ENCODE data around the gene CAMTA2.

The CAMTA2 gene

GRCh38 chr17:4947010-4947410 is 40.5 kb downstream of the CAMTA2 start:
- H3K9me3 ChIP-seq = no peaks in the 10 kb centered on the region
- DNase-seq = no peak
- no peaks in the 10 kb centered on the region for H3K27me3 ChIP-seq
- peaks cover 4% of the 10 kb centered on the region for H3K4me1 ChIP-seq
- TF ChIP-seq, protein P1, sequence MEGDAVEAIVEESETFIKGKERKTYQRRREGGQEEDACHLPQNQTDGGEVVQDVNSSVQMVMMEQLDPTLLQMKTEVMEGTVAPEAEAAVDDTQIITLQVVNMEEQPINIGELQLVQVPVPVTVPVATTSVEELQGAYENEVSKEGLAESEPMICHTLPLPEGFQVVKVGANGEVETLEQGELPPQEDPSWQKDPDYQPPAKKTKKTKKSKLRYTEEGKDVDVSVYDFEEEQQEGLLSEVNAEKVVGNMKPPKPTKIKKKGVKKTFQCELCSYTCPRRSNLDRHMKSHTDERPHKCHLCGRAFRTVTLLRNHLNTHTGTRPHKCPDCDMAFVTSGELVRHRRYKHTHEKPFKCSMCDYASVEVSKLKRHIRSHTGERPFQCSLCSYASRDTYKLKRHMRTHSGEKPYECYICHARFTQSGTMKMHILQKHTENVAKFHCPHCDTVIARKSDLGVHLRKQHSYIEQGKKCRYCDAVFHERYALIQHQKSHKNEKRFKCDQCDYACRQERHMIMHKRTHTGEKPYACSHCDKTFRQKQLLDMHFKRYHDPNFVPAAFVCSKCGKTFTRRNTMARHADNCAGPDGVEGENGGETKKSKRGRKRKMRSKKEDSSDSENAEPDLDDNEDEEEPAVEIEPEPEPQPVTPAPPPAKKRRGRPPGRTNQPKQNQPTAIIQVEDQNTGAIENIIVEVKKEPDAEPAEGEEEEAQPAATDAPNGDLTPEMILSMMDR (IDR thresholded peaks at IDR 0.05; ENCODE audit: low read depth, low read length) = no peak
- peak overlapping the region; percentile 77 for H3K4me3 ChIP-seq (ENCODE audit: low read depth, low read length)
- H3K36me3 ChIP-seq = peaks cover 24% of the 10 kb centered on the region

GRCh38 chr17:4946312-4946976 is 41.0 kb downstream of the CAMTA2 start:
- peaks cover 24% of the 10 kb centered on the region for H3K36me3 ChIP-seq
- no peaks in the 10 kb centered on the region for H3K9me3 ChIP-seq
- DNase-seq = no peak
- H3K4me3 ChIP-seq (ENCODE audit: low read depth, low read length) = peak overlapping the region; percentile 77
- no peaks in the 10 kb centered on the region for H3K27me3 ChIP-seq
- TF ChIP-seq, protein P1 (IDR thresholded peaks at IDR 0.05; ENCODE audit: low read depth, low read length) = no peak
- peaks cover 4% of the 10 kb centered on the region for H3K4me1 ChIP-seq

DNA sequence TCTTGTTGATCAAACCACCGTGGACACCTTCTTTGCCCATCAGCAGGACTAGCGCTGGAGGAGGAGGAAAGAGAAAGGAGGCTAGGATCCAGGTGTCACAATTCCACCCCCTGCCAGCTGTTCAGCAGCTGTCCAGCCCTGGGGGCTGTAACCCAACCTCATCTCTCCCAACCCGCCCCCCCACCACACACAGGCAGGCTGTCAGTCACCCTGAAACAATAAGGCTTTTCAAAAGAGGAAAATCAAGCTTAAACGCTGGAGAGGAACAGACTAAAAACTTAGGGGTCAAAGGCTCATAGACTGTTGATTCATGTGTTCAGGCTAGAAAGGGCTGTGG is 41.6 kb downstream of the CAMTA2 start:
- H3K36me3 ChIP-seq = peaks cover 24% of the 10 kb centered on the region
- H3K4me1 ChIP-seq = peaks cover 4% of the 10 kb centered on the region
- H3K27me3 ChIP-seq = no peaks in the 10 kb centered on the region
- peak overlapping the region; percentile 77; the same call in 1 of the 2 replicates for H3K4me3 ChIP-seq (ENCODE audit: low read depth, low read length)
- TF ChIP-seq, protein P1 (IDR thresholded peaks at IDR 0.05; ENCODE audit: low read depth, low read length) = no peak
- H3K9me3 ChIP-seq = no peaks in the 10 kb centered on the region
- no peak for DNase-seq

DNA sequence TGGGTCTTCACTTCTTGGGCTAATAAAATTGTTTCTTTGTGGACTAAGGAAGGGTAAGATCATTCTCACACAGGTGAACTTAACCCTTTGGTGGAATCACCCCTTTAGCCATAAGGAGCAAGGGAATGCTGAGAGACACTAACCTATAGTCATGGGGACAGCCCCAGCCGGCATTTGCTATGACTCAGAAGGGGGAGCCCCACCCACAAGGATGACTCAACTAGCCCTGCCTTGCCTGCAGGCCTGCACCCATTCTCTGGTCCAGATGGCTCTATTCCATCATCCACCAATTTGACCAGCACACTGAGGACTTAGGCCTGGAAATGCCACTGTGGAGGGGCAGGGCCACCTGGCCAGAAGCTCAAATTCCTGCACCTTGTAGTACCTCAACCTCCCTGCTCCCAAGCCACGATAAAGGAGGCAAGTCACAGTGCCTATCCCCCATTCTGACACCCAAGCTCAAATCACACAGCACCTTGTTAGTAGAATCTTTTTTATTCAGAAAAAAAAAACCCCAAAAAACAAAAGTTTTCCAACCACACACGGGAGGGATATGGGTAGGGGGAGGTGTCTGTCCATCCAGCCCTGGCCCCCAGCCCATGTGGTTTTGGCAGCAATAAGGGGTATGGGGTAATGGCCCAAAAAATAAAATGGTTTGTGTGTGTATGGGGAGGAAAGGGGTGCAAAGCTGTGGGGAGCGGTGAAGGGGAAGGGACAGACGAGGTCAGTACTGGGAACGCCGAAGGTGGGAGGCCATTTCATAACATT is 42.1 kb downstream of the CAMTA2 start:
- peak; percentile 69 for DNase-seq
- Histone ChIP-seq H3K27me3 (no peaks in the 10 kb centered on the region), H3K4me1 (no peaks in the 10 kb centered on the region; the same call in none of the 2 replicates), H3K4me3 (ENCODE audit: low read depth, low read length) (no peak overlapping the region), H3K9me3 (no peaks in the 10 kb centered on the region), H3K36me3 (peaks cover 24% of the 10 kb centered on the region)
- TF ChIP-seq, protein P1 (IDR thresholded peaks at IDR 0.05; ENCODE audit: low read depth, low read length) = no peak

DNA sequence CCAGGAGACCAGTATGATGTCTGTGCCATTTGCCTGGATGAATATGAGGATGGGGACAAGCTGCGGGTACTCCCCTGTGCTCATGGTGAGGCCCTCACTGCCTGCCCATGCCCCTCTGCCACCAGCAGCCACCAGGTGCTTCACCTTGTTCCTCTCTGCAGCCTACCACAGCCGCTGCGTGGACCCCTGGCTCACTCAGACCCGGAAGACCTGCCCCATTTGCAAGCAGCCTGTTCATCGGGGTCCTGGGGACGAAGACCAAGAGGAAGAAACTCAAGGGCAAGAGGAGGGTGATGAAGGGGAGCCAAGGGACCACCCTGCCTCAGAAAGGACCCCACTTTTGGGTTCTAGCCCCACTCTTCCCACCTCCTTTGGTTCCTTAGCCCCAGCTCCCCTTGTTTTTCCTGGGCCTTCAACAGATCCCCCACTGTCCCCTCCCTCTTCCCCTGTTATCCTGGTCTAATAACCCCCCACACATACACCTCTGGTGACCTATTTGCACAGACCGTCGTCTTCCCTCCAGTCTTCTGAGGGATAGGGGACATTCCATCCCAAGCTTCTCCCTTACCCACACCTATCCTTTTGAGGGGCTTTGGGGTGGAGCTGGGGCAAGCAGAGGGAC is 42.8 kb downstream of the CAMTA2 start:
- no peak for DNase-seq
- peaks cover 24% of the 10 kb centered on the region for H3K36me3 ChIP-seq
- H3K4me3 ChIP-seq (ENCODE audit: low read depth, low read length) = no peak overlapping the region
- TF ChIP-seq, protein P1 (IDR thresholded peaks at IDR 0.05; ENCODE audit: low read depth, low read length) = no peak
- no peaks in the 10 kb centered on the region for H3K9me3 ChIP-seq
- H3K4me1 ChIP-seq = no peaks in the 10 kb centered on the region; the same call in 1 of the 2 replicates
- no peaks in the 10 kb centered on the region for H3K27me3 ChIP-seq

Data from BE2C (cell line).